Activated CD4-positive, alpha-beta T cell treated with anti-CD3 and anti-CD28 coated beads, Interleukin-2, amount 50 U/mL, for 1 hour (primary cell): ENCODE results near the gene SLC8A1.

Source experiments
- DNase-seq: peaks from one replicate; pipeline ENCODE4 v3.0.0-alpha.2; 2020

Gene SLC8A1

DNA sequence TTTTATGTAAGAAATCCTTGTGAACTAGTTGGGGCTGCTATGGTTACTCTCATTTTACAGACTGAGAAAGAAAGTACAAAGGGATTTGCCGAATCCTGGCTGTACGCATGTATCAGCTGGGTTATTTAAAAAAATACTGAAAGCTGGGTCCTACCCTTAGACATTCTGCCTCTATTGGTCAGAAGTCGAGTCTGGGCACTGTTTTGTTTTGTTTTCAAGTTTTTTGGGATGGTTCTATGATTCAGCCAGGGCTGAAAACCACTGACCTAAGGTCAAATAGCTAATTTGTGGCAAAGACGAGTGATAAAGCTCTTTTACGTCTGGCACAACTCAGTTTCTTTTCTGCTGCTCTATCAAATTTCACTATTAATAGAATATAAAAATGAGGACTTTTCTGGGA, 5.9 kb upstream of the SLC8A1 start:
- no peak for DNase-seq

- no peak for DNase-seq
These were observed 5.5 kb upstream of the SLC8A1 start for GRCh38 chr2:40457366-40457765.

GRCh38 chr2:40456926-40457325, 5.0 kb upstream of the SLC8A1 start:
- DNase-seq: no peak

GRCh38 chr2:40455661-40456060, 3.8 kb upstream of the SLC8A1 start:
- DNase-seq: no peak

GRCh38 chr2:40454321-40454720, 2.4 kb upstream of the SLC8A1 start:
- no peak for DNase-seq

DNA sequence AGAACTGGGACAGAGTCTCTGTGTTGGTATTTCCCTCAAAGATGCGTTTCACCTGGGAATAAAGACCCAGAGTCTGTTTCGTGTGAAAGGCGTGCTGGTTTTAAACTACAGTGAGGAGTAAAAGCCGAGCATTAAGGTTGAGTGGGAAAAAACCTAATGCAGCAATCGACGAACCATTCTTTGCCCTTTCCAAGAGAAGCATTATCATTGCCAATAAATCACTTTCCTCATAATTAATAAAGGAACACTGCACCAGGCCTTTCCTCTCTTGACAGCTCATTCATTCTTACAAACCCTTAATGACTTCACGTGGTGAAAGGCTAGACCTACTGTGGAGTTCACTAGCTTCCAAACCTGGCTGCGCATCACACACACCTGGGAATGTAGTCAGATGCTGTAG, 896 bp upstream of the SLC8A1 start:
- no peak for DNase-seq

DNA sequence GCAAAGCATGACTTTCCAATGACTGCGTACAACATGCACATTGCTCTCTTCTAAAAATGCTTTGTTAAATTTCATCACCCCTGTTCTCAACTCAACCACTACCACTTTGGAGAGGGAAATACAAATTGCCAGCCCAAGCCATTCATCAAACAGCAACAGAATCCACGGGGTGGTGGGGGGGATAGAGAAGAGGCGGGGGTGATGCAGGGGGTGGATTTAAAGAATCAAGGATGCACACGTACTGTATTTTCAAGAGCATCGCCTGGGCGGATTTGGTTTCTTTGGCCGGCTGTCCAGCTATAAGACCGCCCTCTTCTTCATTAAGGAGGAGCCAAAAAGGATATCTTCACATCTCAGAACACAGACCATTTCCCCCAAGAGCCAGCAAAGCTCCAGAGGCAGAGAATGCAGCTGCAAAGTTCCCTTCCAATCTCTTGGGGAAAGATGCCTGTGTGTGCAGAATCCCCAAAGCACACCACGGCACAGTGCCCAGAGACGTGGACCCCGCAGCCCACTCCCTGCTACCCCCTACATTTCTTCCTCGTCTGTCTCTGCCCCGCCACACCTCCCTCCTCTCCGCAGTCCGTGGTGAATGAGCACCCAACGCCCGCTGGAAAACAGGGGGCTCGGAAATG, 977 bp downstream of the SLC8A1 start:
- DNase-seq: no peak

DNA sequence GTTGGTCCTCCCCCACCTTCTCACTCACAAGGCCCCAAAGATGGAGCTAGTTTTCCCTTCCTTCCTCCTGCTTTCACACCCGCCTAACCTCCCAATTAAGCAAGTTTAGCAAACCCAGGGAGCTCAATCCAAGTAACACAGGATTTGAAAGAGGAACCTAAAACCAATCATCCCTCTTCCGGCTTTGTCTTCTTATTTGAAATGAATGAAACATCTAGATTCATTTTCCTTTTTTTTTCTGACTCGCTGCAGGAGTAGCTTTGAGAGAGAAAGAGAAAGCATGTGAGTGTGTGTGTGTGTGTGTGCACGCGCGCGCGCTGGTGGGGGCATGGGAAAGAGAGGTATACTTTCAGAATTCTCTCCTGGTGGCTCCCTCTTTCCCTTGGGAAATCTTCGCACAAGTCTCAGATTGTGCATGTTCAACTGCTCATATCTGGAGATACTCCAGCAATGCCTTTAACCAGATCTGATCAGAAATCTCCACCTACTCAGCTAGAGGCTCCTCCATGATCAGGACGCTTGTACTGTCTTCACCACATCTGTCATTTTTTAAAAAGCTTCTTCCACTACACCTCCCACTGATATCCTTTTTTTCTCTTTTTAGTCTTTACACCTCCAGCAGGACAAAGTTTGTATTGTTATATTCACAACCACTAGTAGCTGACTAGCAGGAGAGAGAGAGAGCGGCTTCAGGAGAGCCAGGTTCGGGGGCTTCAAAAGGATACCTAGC, 1.7 kb downstream of the SLC8A1 start:
- DNase-seq: no peak

GRCh38 chr2:40448476-40449079, 3.3 kb downstream of the SLC8A1 start:
- DNase-seq: no peak

DNA sequence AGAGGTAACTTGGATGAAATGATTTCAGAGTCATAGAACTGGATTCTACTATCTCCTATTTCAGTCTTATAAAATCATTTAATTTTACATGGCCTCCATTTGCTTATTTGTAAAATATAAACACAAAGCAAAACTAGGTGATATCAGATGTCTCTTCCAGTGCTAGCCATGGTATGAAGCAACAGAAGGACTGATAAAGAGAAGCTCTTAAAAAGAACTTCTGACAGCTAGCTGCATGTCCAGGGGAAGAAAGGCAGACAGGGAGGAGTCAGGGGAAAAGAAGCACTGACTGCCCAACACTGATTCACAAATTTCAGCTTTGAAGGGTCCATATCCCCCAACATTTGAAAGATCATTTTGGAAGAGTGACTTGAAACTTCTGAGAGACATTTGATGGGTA, 6.4 kb downstream of the SLC8A1 start:
- no peak for DNase-seq

DNA sequence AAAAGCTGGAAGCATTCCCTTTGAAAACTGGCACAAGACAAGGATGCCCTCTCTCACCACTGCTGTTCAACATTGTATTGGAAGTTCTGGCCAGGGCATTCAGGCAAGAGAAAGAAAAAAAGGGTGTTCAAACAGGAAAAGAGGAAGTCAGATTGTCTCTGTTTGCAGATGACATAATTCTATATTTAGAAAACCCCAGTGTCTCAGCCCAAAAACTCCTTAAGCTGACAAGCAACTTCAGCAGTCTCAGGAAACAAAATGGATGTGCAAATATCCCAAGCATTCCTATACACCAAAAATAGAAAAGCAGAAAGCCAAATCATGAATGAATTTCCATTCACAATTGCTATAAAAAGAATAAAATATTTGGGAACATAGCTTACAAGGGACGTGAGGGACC, 11.1 kb downstream of the SLC8A1 start:
- DNase-seq: no peak

- no peak for DNase-seq
These were observed 12.4 kb downstream of the SLC8A1 start for GRCh38 chr2:40439473-40439872.

DNA sequence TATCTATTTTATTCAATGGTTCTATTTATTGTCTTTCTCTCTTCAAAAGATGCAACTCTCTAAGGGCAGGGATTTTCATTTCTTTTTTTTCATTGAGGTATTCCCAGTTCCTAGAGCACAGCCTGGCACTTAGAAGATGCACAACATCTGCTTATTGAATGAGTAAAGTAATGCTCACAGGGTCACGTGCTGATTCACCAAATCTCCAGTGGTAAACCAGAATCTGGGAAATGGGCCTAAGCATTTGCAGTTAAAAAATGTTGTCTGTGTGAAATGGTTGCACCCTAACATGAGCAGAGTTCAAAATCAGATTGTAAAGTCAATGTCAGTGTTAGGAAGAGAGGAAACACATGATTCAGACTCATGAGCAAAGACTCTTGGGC, 15.8 kb downstream of the SLC8A1 start:
- no peak for DNase-seq

GRCh38 chr2:40435426-40436092, 16.3 kb downstream of the SLC8A1 start:
- no peak for DNase-seq

DNA sequence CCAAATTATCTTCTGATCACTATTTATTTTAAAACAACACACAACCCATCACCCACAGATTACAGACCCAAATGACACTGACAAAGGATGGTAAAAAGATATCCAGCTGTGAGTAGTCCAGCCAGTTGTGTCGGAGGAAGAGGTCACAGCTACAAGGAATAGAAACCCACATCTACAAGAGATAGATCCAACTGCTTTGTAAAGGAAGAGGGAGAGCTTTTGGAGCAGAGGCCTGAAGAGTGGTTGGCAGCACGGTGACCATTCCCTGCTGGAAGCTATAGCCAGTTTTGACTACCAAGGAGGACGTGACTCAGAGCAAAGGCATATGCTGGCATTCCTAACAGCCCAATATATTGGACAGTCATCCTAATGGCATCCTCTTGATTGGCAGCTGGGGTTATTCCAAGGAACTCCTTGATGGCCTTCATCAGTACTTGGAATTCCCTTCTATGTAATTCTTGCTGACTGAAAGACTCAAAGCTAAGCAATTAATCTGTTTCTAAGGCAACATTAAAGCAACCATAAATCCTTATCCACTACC, 17.1 kb downstream of the SLC8A1 start:
- no peak for DNase-seq

- no peak for DNase-seq
These were observed 18.2 kb downstream of the SLC8A1 start for GRCh38 chr2:40433736-40434135.

DNA sequence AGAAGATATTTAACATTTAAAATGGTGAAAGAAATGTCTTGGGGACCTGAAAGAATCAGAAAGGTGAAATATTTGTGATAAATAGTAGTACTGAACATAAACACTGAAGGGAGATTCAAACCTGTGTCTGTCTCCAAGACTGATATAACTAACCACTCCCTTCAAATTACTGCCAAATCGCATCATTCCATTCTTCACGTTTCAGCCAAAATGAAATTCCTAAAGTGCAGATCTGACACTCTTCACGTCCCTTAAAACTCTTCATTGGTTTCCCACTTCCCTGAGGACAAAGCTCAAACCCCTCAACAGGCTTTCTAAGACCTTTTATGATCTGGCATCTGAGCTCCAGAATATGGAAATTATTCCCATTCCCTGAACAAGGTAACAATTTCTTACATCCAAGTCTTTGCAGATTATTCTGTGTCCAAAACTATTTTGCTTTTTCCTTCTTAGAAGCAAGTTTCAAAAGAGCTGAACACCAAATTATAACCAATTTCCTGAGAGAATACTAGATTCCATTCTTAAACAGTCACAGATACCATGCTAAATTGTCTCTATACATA, 18.9 kb downstream of the SLC8A1 start:
- DNase-seq: no peak

DNA sequence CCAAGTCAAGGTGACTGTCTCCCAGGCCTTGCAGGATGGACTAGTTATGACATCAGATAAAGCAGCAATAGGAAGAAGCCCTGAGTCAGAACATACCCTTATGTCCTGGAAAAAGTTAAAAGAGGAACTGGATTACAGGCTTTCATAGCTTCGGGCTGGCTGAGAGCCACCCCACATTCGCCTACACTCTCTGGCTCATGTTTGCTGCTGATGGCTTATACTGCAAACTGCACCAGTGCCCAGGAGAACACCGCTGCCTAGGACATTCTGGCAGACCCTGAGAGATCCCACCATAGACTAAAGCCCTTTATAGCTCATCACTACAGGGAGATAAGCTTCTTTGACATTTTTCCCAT, 20.3 kb downstream of the SLC8A1 start:
- DNase-seq: no peak

- no peak for DNase-seq
These were observed 20.9 kb downstream of the SLC8A1 start for GRCh38 chr2:40430776-40431599.

GRCh38 chr2:40428439-40428838, 23.5 kb downstream of the SLC8A1 start:
- no peak for DNase-seq

GRCh38 chr2:40421631-40422297, 30.1 kb downstream of the SLC8A1 start:
- DNase-seq: no peak

GRCh38 chr2:40420478-40420877, 31.4 kb downstream of the SLC8A1 start:
- DNase-seq: no peak
